ENCODE measurements around the gene ZNF396.

Gene ZNF396

GRCh38 chr18:35383136-35383535 lies 6.0 kb upstream of the ZNF396 start:
- DNase-seq (ENCODE audit: low read depth) = no peak

- DNase-seq (ENCODE audit: low read depth) = no peak
Measured at GRCh38 chr18:35379421-35379820, 2.3 kb upstream of the ZNF396 start.

GRCh38 chr18:35378574-35378896 lies 1.4 kb upstream of the ZNF396 start:
- DNase-seq (ENCODE audit: low read depth) = no peak

- DNase-seq (ENCODE audit: low read depth) = no peak
Measured at GRCh38 chr18:35377875-35378573, 887 bp upstream of the ZNF396 start.

GRCh38 chr18:35376393-35376741 lies 770 bp downstream of the ZNF396 start:
- no peak for DNase-seq (ENCODE audit: low read depth)

- DNase-seq (ENCODE audit: low read depth) = no peak
Measured at GRCh38 chr18:35374708-35375107, 2.4 kb downstream of the ZNF396 start.

- no peak for DNase-seq (ENCODE audit: low read depth)
Measured at GRCh38 chr18:35371412-35372195, 5.5 kb downstream of the ZNF396 start.

GRCh38 chr18:35369126-35369525 lies 8.0 kb downstream of the ZNF396 start:
- DNase-seq (ENCODE audit: low read depth) = no peak

- DNase-seq (ENCODE audit: low read depth) = no peak
Measured at GRCh38 chr18:35368595-35368994, 8.5 kb downstream of the ZNF396 start.

GRCh38 chr18:35362531-35362930 lies 14.6 kb downstream of the ZNF396 start:
- DNase-seq (ENCODE audit: low read depth) = no peak

GRCh38 chr18:35361570-35362321 lies 15.4 kb downstream of the ZNF396 start:
- no peak for DNase-seq (ENCODE audit: low read depth)

GRCh38 chr18:35355140-35355618 lies 22.0 kb downstream of the ZNF396 start:
- DNase-seq (ENCODE audit: low read depth) = peak; percentile 48

- no peak for DNase-seq (ENCODE audit: low read depth)
Measured at GRCh38 chr18:35352778-35353177, 24.4 kb downstream of the ZNF396 start.

- no peak for DNase-seq (ENCODE audit: low read depth)
Measured at GRCh38 chr18:35352283-35352682, 24.9 kb downstream of the ZNF396 start.

- DNase-seq (ENCODE audit: low read depth) = no peak
Measured at GRCh38 chr18:35348001-35348400, 29.1 kb downstream of the ZNF396 start.

- DNase-seq (ENCODE audit: low read depth) = no peak
Measured at GRCh38 chr18:35345950-35346349, 31.2 kb downstream of the ZNF396 start.

GRCh38 chr18:35345460-35345921 lies 31.6 kb downstream of the ZNF396 start:
- DNase-seq (ENCODE audit: low read depth) = no peak

- no peak for DNase-seq (ENCODE audit: low read depth)
Measured at GRCh38 chr18:35344736-35345459, 32.2 kb downstream of the ZNF396 start.

GRCh38 chr18:35343936-35344735 lies 33.0 kb downstream of the ZNF396 start, which contains the start of gene ZNF24:
TSS of gene ZNF24 (minus strand) at chr18:35344420. CDS start at chr18:35340650, 3,770 bp downstream.
- DNase-seq (ENCODE audit: low read depth) = peak; percentile 89

- DNase-seq (ENCODE audit: low read depth) = no peak
Measured at GRCh38 chr18:35343488-35343935, 33.6 kb downstream of the ZNF396 start.

GRCh38 chr18:35337286-35337685 lies 39.9 kb downstream of the ZNF396 start:
- DNase-seq (ENCODE audit: low read depth) = no peak

Data from stimulated activated CD4-positive, alpha-beta T cell treated with anti-CD3 and anti-CD28 coated beads, Interleukin-2, amount 100 ng/mL, for 4 hours (primary cell).